ENCODE measurements around the gene ERGIC2.
"Not testable (repeated sequence)": the region's sequence is repeated elsewhere in the genome, so short reads cannot be mapped to it uniquely, and the experiment has no call there.

The ERGIC2 gene

GRCh38 chr12:29299633-29300032, 81.3 kb downstream of the ERGIC2 start:
- DNase-seq (ENCODE audit: low read depth): no peak

GRCh38 chr12:29291226-29291625, 89.7 kb downstream of the ERGIC2 start:
- DNase-seq (ENCODE audit: low read depth): no peak

- DNase-seq (ENCODE audit: low read depth): not testable (repeated sequence)
These were observed 90.5 kb downstream of the ERGIC2 start for GRCh38 chr12:29290475-29290874.

GRCh38 chr12:29288031-29288430, 92.9 kb downstream of the ERGIC2 start:
- DNase-seq (ENCODE audit: low read depth): no peak

GRCh38 chr12:29287622-29288021, 93.3 kb downstream of the ERGIC2 start:
- DNase-seq (ENCODE audit: low read depth): no peak
